H1 (cell line): ENCODE data around the gene FRY. TPM values are rescaled to one million over a fixed set of nuclear protein-coding genes. Genes with fewer than 3 reads are reported as not detected.

Source experiments
- CTBP2 ChIP-seq: IDR thresholded peaks from 2 replicates; pipeline ENCODE4 v1.7.0; 2011; ENCODE audit warnings: borderline replicate concordance, mild to moderate bottlenecking, moderate library complexity, mixed read lengths, low read length; ENCODE audit not compliant: insufficient read depth, insufficient read length
- EGR1 ChIP-seq: IDR thresholded peaks from 2 replicates; pipeline ENCODE4 v1.6.1; 2011; ENCODE audit warnings: low read depth, low read length, borderline replicate concordance
- EP300 ChIP-seq, 2 experiments: IDR thresholded peaks; 1 replicate in 1 of 2; 2 replicates in 1 of 2; pipeline ENCODE4 v1.6.1; 2011 to 2012; ENCODE audit warnings: low read depth in 2 of 2, low read length in 2 of 2, mild to moderate bottlenecking in 2 of 2, borderline replicate concordance in 1 of 2, inconsistent platforms in 1 of 2, moderate library complexity in 1 of 2
- KDM1A ChIP-seq: fragments of 200-600, 300-600 bp; sonication (generic); IDR thresholded peaks from 2 replicates; pipeline ENCODE4 v1.7.1; 2016; ENCODE audit warnings: mild to moderate bottlenecking, low read length, borderline replicate concordance
- PHF8 ChIP-seq: fragments of 200-600 bp; sonication (generic); conservative IDR thresholded peaks from 2 replicates; pipeline ENCODE4 v1.7.1; 2012; ENCODE audit warnings: low read depth, mild to moderate bottlenecking, inconsistent platforms, low read length, moderate library complexity
- SIX5 ChIP-seq: IDR thresholded peaks from 2 replicates; pipeline ENCODE4 v1.6.1; 2011; ENCODE audit warnings: mild to moderate bottlenecking, low read depth, low read length
- SRF ChIP-seq: IDR thresholded peaks from 2 replicates; pipeline ENCODE4 v1.6.1; 2011; ENCODE audit warnings: mild to moderate bottlenecking, low read depth, low read length, moderate library complexity
- polyA plus RNA-seq, 7 experiments: library from polyadenylated mRNA; depleted of rRNA in 3 of 7; stranded (reverse) in 5 of 7; unstranded in 2 of 7; fragments of >200 nt in 5 of 7; fragments of 200-250 nt in 2 of 7; gene quantifications; 1 replicate in 5 of 7; 2 replicates in 1 of 7; 4 replicates in 1 of 7; pipeline versions ENCODE4 v1.2.1 to v1.2.3, GENCODE V29; 2011 to 2013; ENCODE audit warnings: missing spikeins in 2 of 7, mixed read lengths in 2 of 7
- total RNA-seq: library from RNA; stranded (reverse); fragmentation: NEBNext Ultra II Directional; extraction: Animal tissue kit (Norgen Biotek cat#: 25700); gene quantifications from 2 replicates; pipeline ENCODE4 v1.2.1, GENCODE V29; 2021

Gene FRY
- total and polyA plus RNA-seq, 2 of the 8 experiments (the other 6 are each of a cell fraction or from before 2014, with no cell fraction given), result 4.3 to 9.2 TPM

DNA sequence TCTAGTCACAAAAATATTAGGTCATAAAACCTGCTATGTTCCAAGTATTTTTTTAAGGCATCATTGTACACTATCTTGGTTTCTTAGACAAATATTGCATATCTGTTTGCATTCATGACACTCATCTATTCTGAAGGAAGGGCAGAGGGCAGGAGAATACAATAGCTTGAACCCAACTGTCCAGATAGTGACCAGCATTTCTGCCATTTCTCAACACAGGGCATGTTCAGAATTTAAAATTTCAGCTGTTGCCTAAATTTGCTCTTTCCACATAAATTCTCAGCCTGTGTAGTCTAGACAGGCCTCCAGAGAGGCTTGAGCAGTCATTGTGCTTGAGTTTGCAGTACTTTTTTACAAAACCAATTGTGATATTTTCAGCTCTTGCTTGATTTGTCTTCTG lies 164.1 kb downstream of the FRY start (continued):
- no peak for TF ChIP-seq EGR1
- no peak for TF ChIP-seq SRF
- no peak for TF ChIP-seq PHF8
- no peak for TF ChIP-seq SIX5
- TF ChIP-seq KDM1A, result no peak
- TF ChIP-seq EP300 (IDR thresholded peaks at IDR 0.05; ENCODE audit: borderline replicate concordance in 1 of 2, low read depth in 2 of 2, low read length in 2 of 2), result no peak
- TF ChIP-seq CTBP2, result no peak
